Stromal cell of bone marrow (primary cell): Measurements from ENCODE around the gene CEP290.
"Not testable (repeated sequence)": the region's sequence is repeated elsewhere in the genome, so short reads cannot be mapped to it uniquely, and the experiment has no call there.

Experiments
- DNase-seq: peaks from one replicate; pipeline ENCODE4 v3.0.0-alpha.2; 2012; ENCODE audit warnings: low read depth

CEP290 gene

DNA sequence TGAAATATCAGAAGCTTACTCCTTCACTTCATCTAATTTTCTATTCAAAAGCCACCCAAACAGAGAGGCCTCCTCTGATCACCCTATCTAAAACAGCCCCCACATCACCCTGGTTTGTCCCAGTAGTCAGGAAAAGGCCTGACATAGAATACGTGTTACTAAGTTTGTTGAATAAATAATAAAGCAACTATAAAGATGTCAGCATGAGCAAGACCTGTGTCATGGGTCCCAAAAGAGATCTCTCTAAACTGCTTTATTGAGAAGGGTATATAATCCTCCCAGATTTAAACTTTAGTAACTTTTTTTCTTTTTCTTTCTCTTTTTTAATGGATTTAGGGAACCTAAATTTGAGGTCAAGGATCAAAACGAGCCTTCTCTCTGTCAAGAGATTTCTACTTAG is 85.3 kb downstream of the CEP290 start:
- DNase-seq: no peak

DNA sequence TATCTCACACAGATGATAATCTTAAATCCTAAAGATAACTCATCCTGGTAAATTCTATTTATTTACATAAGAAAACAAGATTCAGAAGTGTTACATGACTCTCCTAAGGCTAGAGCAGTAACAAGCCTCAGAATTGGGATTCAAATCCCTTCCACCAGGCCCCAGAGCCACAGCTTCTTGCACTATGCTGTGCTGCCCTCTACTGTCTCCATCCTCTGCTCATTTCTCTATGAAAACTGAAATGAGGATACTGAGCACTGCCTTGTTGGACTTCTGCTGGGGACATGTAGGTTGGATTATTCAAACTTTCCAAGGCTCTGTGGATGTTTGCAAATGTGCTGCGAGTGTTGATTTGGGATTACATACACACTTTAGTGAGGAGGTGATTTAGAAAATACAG is 89.2 kb downstream of the CEP290 start:
- DNase-seq: peak; percentile 21

DNA sequence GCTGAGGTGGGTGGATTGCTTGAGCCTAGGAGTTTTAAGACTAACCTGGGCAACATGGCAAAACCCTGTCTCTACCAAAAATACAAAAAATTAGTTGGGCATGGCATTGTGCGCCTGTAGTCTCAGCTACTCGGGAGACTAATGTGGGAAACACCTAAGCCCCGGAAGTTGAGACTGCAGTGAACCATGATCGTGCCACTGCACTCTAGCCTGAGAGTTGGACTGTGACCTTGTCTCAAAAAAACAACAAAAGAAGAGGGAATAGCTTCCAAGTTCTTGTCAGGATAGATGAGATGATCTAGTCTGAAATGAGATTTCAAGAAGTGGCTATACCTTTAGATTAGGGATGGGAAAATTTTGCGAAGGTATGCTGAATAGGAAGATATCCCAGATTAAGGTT is 97.9 kb downstream of the CEP290 start:
- DNase-seq: no peak

DNA sequence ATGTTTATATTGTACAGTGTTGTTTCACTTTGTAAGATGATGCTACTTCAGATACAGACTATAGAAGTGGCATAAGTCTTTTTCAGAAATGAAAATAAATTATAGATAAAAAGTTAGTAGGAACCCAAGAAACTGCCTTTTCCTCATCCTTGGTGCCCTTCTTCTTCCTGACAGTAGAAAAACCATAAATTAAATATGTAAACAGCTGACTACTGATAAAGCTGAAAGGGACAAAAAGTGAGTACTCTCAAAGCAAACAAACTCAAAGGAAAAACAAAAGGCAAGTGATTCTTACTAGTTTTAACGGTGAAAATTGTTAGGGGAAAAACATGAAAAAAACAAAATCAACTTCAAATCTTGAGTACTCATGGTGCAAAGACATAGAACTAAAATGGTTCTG is 104.1 kb downstream of the CEP290 start:
- no peak for DNase-seq

DNA sequence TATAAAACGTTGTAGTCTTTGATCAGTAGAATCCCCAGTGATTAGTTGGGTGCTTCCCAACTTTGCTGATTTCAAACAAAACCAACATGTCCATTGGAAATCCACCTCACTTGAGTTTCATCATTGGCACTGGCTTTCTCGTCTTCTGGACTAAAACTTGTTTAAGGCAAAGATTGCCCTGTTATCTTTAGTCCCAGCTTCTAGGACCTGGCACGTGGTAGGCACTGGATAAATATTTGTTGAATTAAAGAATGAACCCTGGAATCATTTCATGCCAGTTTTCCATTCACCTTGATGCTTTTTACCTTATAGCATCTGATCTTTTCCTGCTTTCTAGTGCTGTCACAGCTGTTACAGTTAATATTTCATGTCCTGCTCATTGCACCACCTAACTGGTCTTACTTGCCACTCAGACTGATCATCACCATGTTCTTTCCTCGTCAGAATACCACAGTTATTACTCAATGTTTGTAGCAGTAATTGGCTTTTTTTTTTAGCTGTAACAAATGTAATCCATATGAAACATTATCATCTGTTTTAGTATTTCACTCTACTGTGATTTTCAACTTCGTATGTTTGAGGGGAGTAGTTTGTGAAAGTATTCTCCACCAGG is 105.4 kb downstream of the CEP290 start:
- DNase-seq: peak; percentile 14

DNA sequence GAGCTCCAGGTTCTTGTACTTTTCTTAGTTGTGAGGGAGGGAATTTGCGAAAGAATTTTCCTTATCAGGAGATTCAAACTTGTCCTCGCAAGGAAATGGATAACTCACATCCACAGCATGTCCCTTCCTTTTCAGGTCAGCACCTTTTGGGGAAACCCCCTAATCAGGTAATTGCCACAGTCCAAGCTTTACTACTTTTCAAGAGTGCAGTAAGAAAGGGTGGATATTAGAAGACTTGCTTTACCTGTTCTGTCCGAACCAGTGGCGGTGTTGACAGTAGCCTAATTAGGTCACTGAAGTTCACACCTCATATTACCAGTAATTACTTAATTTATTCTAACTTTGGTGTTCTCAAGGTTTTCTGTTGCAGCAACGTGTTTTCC is 106.0 kb downstream of the CEP290 start:
- no peak for DNase-seq

DNA sequence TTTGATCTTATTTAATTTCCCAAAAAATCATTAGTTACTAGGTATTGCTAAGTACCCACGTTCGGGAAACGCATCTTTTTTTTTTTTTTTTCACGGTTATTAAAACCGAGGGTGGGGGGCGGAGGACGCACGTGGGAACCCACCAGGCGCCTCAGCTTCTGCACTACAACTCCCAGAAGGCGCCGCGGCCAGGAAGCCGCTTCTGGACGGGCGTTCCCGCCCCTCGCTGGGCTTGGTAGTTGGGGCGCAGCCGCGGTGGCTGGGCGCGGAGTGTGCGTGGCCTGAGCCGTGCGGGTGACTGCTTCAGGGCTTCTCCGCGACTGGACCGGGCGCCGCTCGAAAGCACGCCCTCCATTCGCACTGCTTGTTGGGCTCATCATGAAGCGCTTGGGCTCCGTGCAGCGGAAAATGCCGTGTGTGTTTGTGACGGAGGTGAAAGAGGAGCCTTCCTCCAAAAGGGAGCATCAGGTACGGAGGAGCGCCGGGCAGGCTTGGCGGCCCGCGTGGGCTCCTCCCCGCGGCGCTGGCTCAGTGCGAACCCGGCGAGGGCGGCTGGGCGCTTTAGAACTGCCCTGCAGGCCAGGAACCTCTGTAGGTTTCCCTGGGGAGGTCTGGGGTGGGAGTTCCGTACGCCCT is 106.5 kb downstream of the CEP290 start:
- DNase-seq: peak; percentile 79

DNA sequence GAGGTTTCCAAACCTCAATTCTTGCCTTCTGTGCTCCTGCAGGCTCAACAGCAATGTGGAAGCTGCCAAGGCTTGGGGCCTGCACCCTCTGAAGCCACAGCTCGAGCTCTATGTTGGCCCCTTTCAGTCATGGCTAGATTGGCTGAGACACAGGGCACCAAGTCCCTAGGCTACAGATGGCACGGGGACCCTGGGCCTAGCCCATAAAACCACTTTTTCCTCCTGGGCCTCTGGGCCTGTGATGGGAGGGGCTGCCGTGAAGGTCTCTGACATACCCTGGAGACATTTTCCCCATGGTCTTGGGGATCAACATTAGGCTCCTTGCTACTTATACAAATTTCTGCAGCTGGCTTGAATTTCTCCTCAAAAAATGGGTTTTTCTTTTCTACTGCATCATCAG is 110.7 kb downstream of the CEP290 start:
- DNase-seq: not testable (repeated sequence)

DNA sequence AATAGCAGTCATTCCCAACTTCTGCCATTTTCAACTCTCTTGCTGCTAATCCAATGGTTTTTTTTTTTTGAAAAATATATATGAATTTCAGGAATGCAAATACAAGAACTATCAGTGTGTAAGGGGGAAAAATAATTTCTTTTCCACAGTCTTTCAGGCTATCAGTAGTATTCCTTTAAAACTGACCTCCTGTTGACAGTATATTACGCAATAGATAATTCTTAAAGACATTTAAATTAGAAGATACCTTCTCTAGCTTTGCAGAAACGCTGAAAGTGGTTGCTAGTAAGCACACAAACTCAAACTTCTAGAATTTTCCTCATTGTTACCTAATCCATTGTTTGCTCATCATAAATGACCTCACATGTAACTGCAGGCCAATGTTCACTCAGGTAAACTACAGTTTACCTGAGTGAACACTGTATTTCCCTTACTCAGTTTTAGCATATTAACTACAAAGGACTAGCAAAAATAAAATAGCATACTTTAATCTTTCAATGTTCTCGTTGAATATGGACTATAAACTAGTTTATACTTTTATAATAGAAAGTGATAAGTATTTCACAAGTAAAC is 112.7 kb downstream of the CEP290 start, which contains the start of gene C12orf50:
C12orf50 (minus strand) TSS at position 309 of the 573 bp plus-strand sequence. CDS start 2,439 bp downstream, outside the sequence.
- DNase-seq: no peak

DNA sequence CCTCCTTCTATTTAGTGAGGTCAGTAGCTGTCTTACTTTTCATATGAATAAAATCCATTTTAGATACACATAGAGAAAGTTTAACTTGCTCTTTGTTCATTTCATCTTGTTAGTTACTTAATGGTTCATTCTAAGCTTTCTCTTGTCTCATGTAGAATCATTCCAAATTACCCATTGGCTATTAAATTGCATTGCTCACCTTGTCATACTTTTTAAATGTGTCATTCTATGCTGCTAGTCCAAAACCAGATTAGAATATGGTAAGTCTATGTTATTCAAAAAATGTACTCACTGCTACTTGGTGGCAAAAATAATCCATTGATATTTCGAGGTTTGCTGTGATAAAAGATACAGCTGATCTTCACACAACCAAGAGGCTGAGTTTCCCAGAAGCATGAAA is 115.7 kb downstream of the CEP290 start:
- DNase-seq: no peak

DNA sequence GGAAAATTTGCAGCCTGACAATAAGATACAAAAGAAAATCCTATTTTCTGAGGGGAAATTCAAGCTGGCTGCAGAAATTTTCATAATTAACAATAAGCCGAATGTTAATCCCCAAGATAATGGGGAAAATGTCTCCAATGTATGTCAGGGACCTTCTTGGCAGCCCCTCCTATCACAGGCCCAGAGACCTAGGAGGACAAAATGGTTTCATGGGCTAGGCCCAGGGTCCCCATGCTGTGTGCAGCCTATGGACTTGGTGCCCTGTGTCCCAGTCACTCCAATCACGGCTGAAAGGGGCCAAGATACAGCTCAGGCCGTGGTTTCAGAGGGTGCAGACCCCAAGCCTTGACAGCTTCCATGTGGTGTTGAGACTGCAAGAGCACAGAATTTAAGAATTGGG is 123.9 kb downstream of the CEP290 start:
- DNase-seq: no peak

DNA sequence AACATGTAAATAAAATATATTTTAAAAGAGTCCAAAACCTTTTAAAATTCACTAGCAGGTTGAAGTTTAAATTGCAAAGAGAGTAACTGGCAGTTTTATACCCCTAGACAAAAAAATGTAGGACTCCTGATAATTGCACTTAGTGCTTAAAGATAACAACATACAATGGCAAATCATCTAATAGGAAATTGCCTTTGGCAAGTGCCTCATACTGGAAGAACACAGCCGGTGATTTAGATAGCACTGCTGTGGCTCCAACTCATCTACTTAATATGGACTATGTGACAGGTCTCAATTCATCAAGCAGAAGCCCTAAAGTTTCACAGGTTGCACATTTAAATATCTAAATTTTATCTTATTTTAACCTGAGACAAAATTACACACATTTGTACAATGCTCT is 126.1 kb downstream of the CEP290 start:
- no peak for DNase-seq

DNA sequence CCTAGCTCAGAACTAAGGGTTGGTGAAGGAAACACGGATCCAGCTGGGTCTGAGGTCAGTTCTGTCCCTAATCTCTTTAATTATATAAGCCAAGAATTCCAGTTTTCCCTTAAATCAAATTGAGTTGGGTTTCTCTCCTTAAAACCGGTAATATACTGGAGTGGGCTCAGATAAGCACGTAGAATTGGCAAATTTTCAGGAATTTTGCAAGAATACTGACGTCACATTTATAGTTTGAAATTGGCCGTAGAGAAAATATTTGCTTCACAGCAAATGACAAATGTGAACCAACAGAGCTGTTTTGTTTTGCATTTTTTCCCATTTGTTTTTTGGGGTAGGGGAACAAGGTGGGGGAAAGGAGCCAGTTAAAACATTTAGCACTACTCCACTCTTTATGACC is 130.1 kb downstream of the CEP290 start:
- DNase-seq: no peak

DNA sequence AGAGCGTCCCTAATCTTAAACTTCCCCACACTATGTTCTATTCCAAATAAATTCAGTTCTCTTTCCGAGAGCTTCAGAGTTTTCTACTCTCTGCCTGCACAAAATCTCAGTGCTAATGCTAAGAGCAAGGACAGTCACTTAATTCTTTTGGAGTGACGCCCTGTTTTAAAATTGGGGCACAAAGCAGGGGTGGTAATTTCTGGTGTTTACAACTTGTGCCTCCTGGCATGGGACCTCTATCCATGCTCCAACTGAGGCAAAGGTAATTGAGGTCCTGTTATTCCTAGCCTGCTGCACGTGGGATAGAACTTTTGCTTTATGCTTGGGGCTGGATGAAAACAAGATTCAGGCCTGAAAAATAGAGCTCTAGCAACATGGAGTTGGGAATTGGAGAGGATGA is 135.5 kb downstream of the CEP290 start:
- DNase-seq: no peak

DNA sequence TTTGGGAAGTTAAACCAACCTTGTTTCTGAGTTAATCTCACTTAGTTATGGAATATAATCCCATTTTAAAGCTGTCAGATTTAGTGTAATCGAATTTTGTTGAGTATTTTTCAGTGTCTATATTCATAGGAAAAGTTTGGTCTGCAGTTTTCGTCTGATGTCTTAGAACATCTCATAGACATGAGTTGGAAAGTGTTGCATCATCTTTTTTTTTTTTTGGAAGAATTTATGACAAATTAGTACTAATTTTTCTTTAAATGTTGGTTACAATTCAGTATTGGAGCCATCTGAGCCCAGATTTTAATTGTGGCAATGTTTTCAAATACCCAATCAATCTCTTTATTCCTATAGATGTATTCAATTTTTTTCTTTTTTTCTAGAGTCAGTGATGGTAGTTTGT is 140.6 kb downstream of the CEP290 start:
- no peak for DNase-seq
